ENCODE data around the gene NCAPD2. TPM values are rescaled to one million over a fixed set of nuclear protein-coding genes. Genes with fewer than 3 reads are reported as not detected.

The NCAPD2 gene
- polyA plus RNA-seq, 1 donor (not counting 4 experiments of a cell fraction or from before 2014, with no cell fraction given): 33.7 TPM

- no peak overlapping the region for H3K27ac ChIP-seq (ENCODE audit: control insufficient read depth, insufficient read depth, low read length)
- H3K4me1 ChIP-seq (ENCODE audit: control insufficient read depth, extremely low read depth, insufficient read depth, low read length): peaks cover 6% of the 10 kb centered on the region
- no peak overlapping the region for H2AFZ ChIP-seq (ENCODE audit: control insufficient read depth, low read length)
- H4K20me1 ChIP-seq (ENCODE audit: control insufficient read depth, extremely low read depth, insufficient read depth, low read length): no peaks in the 10 kb centered on the region
- H3K9ac ChIP-seq (ENCODE audit: control insufficient read depth, extremely low read depth, insufficient read depth, low read length): no peak overlapping the region
- H3K79me2 ChIP-seq (ENCODE audit: control insufficient read depth, insufficient read depth, low read length): no peaks in the 10 kb centered on the region
- no peaks in the 10 kb centered on the region for H3K27me3 ChIP-seq (ENCODE audit: control insufficient read depth, extremely low read depth, insufficient read depth, low read length)
- no peak for TF ChIP-seq EZH2 (IDR thresholded peaks at IDR 0.05; ENCODE audit: low read length)
- TF ChIP-seq, protein P1, sequence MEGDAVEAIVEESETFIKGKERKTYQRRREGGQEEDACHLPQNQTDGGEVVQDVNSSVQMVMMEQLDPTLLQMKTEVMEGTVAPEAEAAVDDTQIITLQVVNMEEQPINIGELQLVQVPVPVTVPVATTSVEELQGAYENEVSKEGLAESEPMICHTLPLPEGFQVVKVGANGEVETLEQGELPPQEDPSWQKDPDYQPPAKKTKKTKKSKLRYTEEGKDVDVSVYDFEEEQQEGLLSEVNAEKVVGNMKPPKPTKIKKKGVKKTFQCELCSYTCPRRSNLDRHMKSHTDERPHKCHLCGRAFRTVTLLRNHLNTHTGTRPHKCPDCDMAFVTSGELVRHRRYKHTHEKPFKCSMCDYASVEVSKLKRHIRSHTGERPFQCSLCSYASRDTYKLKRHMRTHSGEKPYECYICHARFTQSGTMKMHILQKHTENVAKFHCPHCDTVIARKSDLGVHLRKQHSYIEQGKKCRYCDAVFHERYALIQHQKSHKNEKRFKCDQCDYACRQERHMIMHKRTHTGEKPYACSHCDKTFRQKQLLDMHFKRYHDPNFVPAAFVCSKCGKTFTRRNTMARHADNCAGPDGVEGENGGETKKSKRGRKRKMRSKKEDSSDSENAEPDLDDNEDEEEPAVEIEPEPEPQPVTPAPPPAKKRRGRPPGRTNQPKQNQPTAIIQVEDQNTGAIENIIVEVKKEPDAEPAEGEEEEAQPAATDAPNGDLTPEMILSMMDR (optimal IDR thresholded peaks at IDR 0.05 in 1 of 3, IDR thresholded peaks at IDR 0.05 in 1 of 3, conservative IDR thresholded peaks at IDR 0.05 in 1 of 3; ENCODE audit: extremely low read depth in 1 of 3, insufficient read depth in 2 of 3, low read length in 3 of 3): no peak
- no peak for DNase-seq (ENCODE audit: low read depth, low spot score)
- peaks cover 31 to 71% of the 10 kb centered on the region in 2 experiments for H3K36me3 ChIP-seq (ENCODE audit: control insufficient read depth in 2 of 2, extremely low read depth in 1 of 2, insufficient read depth in 2 of 2, low read length in 2 of 2)
- H3K9me3 ChIP-seq (ENCODE audit: control insufficient read depth, low read depth, low read length): no peaks in the 10 kb centered on the region
- dilution Hi-C loops (cut with MboI; ENCODE audit: extremely low pct_ligation_motif_present, low sequenced_read_pairs): no loop called here
- FAIRE-seq: no peak
- no peak overlapping the region for H3K4me3 ChIP-seq (ENCODE audit: control insufficient read depth in 2 of 3, extremely low read depth in 1 of 3, insufficient read depth in 2 of 3, low read depth in 1 of 3, low read length in 3 of 3)
- H3K4me2 ChIP-seq (ENCODE audit: control insufficient read depth, extremely low read depth, insufficient read depth, low read depth, low read length): no peak overlapping the region
- no peaks in the 10 kb centered on the region for H3K9me1 ChIP-seq (ENCODE audit: control insufficient read depth, extremely low read depth, insufficient read depth, low read length)
Measured at GRCh38 chr12:6523708-6524107, 29.8 kb downstream of the NCAPD2 start.

DNA sequence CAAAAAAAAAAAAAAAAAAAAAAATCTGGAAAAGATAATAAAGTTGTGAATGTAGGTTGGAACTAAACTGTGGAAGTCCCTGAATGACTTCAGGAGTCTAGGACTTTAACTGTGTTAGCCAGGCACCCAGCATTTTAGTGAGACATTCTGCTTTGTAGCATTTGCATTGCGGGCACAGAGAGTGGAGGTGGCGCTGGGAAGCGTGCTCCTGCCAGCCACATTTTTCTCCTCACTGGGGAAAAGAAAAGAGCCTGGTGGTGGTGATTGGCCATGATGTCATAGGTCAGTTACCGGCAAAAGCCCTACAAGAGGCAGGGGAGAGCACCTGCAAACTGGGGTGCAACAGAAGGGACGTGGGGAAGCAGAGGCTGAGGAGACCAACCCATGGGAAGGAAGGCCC, 30.7 kb downstream of the NCAPD2 start:
- DNase-seq (ENCODE audit: low read depth, low spot score): no peak
- H3K9ac ChIP-seq (ENCODE audit: control insufficient read depth, extremely low read depth, insufficient read depth, low read length): no peak overlapping the region
- FAIRE-seq: no peak
- H4K20me1 ChIP-seq (ENCODE audit: control insufficient read depth, extremely low read depth, insufficient read depth, low read length): no peaks in the 10 kb centered on the region
- no peak overlapping the region for H2AFZ ChIP-seq (ENCODE audit: control insufficient read depth, low read length)
- H3K79me2 ChIP-seq (ENCODE audit: control insufficient read depth, insufficient read depth, low read length): no peaks in the 10 kb centered on the region
- no peaks in the 10 kb centered on the region for H3K9me3 ChIP-seq (ENCODE audit: control insufficient read depth, low read depth, low read length)
- H3K4me2 ChIP-seq (ENCODE audit: control insufficient read depth, extremely low read depth, insufficient read depth, low read depth, low read length): no peak overlapping the region
- H3K36me3 ChIP-seq (ENCODE audit: control insufficient read depth in 2 of 2, extremely low read depth in 1 of 2, insufficient read depth in 2 of 2, low read length in 2 of 2): peaks cover 31 to 72% of the 10 kb centered on the region in 2 experiments
- peaks cover 16% of the 10 kb centered on the region for H3K4me1 ChIP-seq (ENCODE audit: control insufficient read depth, extremely low read depth, insufficient read depth, low read length)
- no peaks in the 10 kb centered on the region for H3K9me1 ChIP-seq (ENCODE audit: control insufficient read depth, extremely low read depth, insufficient read depth, low read length)
- H3K27me3 ChIP-seq (ENCODE audit: control insufficient read depth, extremely low read depth, insufficient read depth, low read length): no peaks in the 10 kb centered on the region
- no peak overlapping the region for H3K27ac ChIP-seq (ENCODE audit: control insufficient read depth, insufficient read depth, low read length)
- TF ChIP-seq, protein P1 (optimal IDR thresholded peaks at IDR 0.05 in 1 of 3, IDR thresholded peaks at IDR 0.05 in 1 of 3, conservative IDR thresholded peaks at IDR 0.05 in 1 of 3; ENCODE audit: extremely low read depth in 1 of 3, insufficient read depth in 2 of 3, low read length in 3 of 3): no peak
- no peak for TF ChIP-seq EZH2 (IDR thresholded peaks at IDR 0.05; ENCODE audit: low read length)
- H3K4me3 ChIP-seq (ENCODE audit: control insufficient read depth in 2 of 3, extremely low read depth in 1 of 3, insufficient read depth in 2 of 3, low read depth in 1 of 3, low read length in 3 of 3): no peak overlapping the region
- dilution Hi-C loops (cut with MboI; ENCODE audit: extremely low pct_ligation_motif_present, low sequenced_read_pairs): no loop called here
